ENCODE data around the gene MDFIC.
"Not testable (repeated sequence)": the region's sequence is repeated elsewhere in the genome, so short reads cannot be mapped to it uniquely, and the experiment has no call there.

Gene MDFIC

GRCh38 chr7:114922026-114922651 lies at the start of gene MDFIC:
Gene MDFIC (plus strand): TSS chr7:114922094. CDS start chr7:114923034, 940 bp downstream.
- DNase-seq: peak; percentile 70 to 74

GRCh38 chr7:114874170-114874569 lies 47.7 kb upstream of the MDFIC start:
- DNase-seq: no peak

- no peak for DNase-seq
These were observed 46.7 kb upstream of the MDFIC start for GRCh38 chr7:114875186-114875585.

- DNase-seq: no peak
These were observed 42.3 kb upstream of the MDFIC start for GRCh38 chr7:114879554-114879953.

GRCh38 chr7:114885836-114886235 lies 36.1 kb upstream of the MDFIC start:
- no peak for DNase-seq

GRCh38 chr7:114886241-114886640 lies 35.7 kb upstream of the MDFIC start:
- no peak for DNase-seq

GRCh38 chr7:114889116-114889515 lies 32.8 kb upstream of the MDFIC start:
- not testable (repeated sequence) for DNase-seq

GRCh38 chr7:114889646-114890285 lies 32.1 kb upstream of the MDFIC start:
- DNase-seq: no peak

GRCh38 chr7:114890561-114890960 lies 31.3 kb upstream of the MDFIC start:
- DNase-seq: no peak

- no peak for DNase-seq
These were observed 21.8 kb upstream of the MDFIC start for GRCh38 chr7:114900127-114900526.

- no peak for DNase-seq
These were observed 20.1 kb upstream of the MDFIC start for GRCh38 chr7:114901771-114902170.

- DNase-seq: no peak
These were observed 18.8 kb upstream of the MDFIC start for GRCh38 chr7:114903131-114903530.

- no peak for DNase-seq
These were observed 11.1 kb upstream of the MDFIC start for GRCh38 chr7:114910787-114911186.

GRCh38 chr7:114911411-114911810 lies 10.5 kb upstream of the MDFIC start:
- no peak for DNase-seq

GRCh38 chr7:114916261-114916892 lies 5.5 kb upstream of the MDFIC start:
- DNase-seq: peak; percentile 33 to 57

- no peak for DNase-seq
These were observed 4.6 kb upstream of the MDFIC start for GRCh38 chr7:114917211-114917839.

- DNase-seq: no peak
These were observed 2.3 kb upstream of the MDFIC start for GRCh38 chr7:114919587-114919986.

- peak; percentile 45 to 57 for DNase-seq
These were observed 266 bp upstream of the MDFIC start for GRCh38 chr7:114921631-114922025.

GRCh38 chr7:114922652-114923402 lies 933 bp downstream of the MDFIC start:
- peak; percentile 48 to 65 for DNase-seq

GRCh38 chr7:114923403-114923713 lies 1.5 kb downstream of the MDFIC start:
- no peak for DNase-seq

GRCh38 chr7:114924038-114924712 lies 2.3 kb downstream of the MDFIC start:
- DNase-seq: no peak

- DNase-seq: no peak
These were observed 3.5 kb downstream of the MDFIC start for GRCh38 chr7:114925434-114925833.

GRCh38 chr7:114928060-114928459 lies 6.2 kb downstream of the MDFIC start:
- no peak for DNase-seq

All from activated CD4-positive, alpha-beta T cell treated with anti-CD3 and anti-CD28 coated beads, Interleukin-2, amount 50 U/mL, for 48 hours (primary cell).